ENCODE data around the gene CALR.
A peak's percentile ranks its signal among the peaks of the same experiment; 100 is the strongest.
"Not testable (repeated sequence)": the region's sequence is repeated elsewhere in the genome, so short reads cannot be mapped to it uniquely, and the experiment has no call there.

CALR gene

GRCh38 chr19:12953799-12954611, 15.6 kb downstream of the CALR start:
- no peak for DNase-seq

DNA sequence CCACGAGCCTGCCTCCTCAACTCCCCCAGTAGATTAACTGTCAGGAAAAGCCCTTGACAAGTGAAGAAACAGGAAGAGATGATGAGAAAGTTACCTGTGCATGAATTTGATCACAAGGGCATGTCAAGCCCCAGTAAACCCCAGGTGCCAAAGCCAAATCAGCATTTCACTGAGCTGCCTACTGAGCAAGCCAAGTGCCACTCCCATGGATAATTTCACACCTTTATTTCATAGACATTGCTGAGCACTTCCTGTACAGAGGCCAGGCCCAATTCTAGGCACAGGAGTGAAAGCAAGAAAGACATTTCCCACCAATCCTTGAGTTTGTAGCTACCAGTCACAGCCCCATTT, 16.2 kb downstream of the CALR start:
- DNase-seq: no peak

GRCh38 chr19:12955575-12955974, 17.2 kb downstream of the CALR start:
- not testable (repeated sequence) for DNase-seq

DNA sequence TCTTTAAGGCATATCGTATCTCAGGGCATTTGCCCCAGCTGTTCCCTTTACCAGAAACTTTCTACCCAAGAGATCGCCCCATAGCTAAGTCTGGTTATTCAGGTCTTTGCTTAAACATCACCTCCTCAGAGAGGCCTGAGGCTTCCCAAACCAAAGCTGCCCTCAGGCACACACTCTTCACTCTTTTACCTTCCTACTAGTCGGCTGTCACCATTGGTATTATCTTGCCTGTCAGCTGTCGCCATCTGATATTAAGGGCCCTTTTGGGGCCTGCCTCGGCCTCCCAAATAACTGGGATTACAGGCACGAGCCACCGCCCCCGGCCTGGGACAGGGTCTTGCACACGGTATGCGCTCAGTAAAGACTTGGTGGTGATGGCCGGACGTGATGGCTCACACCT, 17.6 kb downstream of the CALR start:
- DNase-seq: no peak

DNA sequence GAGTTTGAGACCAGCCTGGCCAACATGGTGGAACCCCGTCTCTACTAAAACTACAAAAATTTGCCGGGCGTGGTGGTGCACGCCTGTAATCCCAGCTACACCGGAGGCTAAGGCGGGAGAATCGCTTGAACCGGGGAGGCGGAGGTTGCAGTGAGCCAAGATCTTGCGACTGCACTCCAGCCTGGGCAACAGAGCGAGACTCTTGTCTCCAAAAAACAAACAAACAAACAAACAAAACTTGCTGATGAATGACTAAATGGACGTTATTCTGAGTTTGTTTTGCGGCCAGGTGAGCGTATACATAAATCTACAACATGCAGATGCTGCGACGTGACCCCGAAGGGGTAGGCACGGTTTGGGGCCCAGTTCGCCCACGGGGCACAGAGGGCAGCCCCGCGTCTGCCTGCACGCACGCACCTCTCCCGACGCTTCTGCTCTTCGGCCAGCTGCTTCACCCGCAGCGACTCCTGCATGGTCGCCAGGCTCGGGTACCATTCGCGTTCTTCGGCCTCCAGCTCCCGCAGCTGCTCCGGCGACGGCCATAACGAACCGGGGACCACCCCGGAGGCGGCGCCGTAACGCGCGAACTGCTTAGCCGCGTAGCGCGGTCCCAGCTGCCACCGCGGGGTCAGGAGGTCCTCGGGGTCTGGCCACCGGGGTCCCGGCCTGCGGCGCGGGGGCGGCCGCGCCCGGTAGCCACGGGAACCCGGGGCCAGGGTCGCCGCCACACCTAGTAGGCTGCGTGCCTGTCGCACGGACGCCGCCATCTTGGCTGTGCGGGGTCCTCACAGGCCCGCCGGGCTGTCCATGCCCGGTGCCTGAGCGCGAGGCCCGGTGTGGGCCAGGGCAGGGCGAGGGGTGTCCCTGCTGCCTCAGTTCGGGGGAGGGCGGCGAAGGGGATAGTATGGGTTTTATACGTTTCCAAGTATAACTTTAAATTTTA, 18.3 kb downstream of the CALR start, which contains the start of gene GADD45GIP1:
GADD45GIP1 (minus strand) TSS at position 778 of the 943 bp plus-strand sequence; CDS start at position 767, 11 bp downstream.
- DNase-seq: peak; percentile 42

- not testable (repeated sequence) for DNase-seq
Observed at GRCh38 chr19:12957389-12957952, 19.1 kb downstream of the CALR start.

DNA sequence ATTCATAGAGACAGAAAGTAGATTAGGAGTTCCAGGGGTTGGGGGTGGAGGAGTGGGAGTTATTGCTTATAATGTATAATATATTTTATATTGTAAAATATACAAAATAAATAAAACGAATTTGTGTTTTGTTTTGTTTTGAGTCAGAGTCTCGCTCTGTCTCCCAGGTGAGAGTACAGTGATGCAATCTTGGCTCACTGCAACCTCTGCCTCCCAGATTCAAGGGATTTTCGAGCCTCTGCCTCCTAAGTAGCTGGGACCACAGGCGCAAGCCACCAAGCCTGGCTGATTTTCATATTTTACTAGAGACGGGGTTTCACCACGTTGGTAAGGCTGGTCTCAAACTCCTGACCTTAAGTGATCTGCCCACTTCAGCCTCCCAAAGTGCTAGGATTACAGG, 21.1 kb downstream of the CALR start:
- DNase-seq: no peak

GRCh38 chr19:12965017-12965811, 26.8 kb downstream of the CALR start:
- peak; percentile 72 for DNase-seq

GRCh38 chr19:12965812-12966135, 27.4 kb downstream of the CALR start:
- DNase-seq: no peak

DNA sequence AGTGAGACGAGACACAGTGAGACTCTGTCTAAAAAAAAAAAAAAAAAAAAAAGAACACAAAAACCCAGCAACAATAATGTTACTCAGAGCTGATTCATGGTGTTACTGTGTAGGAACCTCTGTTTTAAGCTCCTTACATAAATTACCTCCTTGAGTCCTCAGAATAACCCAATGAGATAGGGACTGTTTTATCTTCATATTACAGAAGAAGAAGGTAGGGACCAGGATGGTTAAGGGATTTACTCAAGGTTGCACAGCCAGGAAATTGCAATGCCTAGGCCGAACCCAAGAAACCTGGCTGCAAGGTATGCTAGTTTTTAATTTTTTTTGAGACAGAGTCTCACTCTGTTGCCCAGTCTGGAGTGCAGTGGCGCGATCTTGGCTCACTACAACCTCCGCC, 29.5 kb downstream of the CALR start:
- no peak for DNase-seq

DNA sequence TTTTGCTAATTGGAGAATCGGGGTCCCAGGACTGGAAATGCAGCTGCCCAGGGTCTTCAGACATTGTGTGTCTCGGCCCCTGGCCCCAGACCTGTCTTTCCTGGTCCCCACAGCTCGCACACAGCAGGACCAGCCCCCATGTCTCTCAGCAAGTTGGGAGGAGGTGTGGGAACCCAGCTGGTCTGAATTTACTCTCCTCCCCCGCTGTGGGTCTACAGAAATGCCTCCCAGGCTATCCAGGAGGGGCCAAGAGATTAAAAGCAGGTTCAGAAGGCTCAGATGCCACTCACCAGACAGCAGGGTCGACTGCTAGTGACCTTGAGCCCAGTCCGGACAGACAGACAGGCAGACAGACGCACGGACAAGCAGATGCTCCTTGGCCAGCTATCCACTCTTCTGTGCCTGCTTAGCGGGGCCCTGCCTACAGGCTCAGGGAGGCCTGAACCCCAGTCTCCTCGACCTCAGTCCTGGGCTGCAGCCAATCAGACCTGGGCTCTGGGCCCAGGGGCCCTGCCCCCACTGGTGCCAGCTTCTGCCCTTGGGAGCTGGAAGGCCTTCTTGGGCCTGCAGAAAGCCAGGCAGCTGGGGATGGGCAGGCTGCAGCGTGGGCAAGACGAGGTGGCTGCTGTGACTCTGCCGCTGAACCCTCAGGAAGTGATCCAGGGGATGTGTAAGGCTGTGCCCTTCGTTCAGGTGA, 31.0 kb downstream of the CALR start, which contains the start of gene DAND5:
DAND5 (plus strand) TSS at position 285 of the 697 bp plus-strand sequence; CDS start at position 370, 85 bp downstream.
- DNase-seq: peak; percentile 31

DNA sequence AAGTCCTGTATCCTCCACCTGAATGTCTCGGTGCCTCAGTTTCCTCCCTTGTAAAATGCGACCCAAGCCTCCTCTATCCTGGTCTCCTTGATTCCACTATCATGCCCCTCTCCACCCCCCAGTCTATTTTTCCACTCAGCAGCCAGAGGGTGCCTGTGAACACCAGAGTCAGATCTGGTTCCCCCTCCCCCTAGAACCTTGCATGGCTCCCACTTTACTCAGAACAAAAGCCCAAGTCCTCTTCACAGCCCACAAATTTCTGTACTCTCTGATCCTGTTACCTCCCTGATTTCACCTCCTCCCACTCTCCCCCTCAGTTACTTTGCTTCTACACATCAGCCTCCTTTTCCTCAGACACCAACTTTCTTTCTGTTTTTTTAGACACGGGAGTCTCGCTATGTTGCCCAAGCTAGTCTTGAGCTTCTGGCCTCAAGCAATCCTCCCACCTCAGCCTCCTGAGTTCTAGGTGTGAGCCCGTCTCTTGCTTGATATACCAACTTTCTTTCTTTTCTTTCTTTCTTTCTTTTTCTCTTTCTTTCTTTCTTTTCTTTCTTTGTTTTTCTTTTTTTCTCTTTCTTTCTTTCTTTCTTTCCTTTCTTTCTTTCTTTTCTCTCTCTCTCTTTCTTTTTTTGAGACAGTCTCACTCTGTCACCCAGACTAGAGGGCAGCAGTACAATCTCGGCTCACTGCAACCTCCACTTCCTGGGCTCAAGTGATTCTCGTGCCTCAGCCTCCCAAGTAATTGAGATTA, 31.8 kb downstream of the CALR start:
- no peak for DNase-seq

DNA sequence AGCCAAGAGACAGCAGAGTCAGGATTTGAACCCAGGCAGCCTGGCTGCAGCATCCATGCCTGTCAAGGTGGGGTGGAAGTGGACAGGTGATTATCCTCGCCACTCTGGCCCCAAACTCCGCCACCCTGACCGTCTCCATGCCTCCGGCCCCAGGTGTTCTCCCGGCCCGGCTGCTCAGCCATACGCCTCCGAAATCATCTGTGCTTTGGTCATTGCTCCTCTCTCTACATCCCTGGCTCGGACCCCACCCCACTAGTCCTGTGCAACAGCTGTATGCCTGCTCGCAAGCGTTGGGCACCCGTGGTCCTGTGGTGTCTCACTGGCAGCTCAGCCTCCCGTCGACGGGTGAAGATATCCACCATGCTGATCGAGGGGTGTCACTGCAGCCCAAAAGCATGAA, 34.8 kb downstream of the CALR start:
- DNase-seq: no peak

DNA sequence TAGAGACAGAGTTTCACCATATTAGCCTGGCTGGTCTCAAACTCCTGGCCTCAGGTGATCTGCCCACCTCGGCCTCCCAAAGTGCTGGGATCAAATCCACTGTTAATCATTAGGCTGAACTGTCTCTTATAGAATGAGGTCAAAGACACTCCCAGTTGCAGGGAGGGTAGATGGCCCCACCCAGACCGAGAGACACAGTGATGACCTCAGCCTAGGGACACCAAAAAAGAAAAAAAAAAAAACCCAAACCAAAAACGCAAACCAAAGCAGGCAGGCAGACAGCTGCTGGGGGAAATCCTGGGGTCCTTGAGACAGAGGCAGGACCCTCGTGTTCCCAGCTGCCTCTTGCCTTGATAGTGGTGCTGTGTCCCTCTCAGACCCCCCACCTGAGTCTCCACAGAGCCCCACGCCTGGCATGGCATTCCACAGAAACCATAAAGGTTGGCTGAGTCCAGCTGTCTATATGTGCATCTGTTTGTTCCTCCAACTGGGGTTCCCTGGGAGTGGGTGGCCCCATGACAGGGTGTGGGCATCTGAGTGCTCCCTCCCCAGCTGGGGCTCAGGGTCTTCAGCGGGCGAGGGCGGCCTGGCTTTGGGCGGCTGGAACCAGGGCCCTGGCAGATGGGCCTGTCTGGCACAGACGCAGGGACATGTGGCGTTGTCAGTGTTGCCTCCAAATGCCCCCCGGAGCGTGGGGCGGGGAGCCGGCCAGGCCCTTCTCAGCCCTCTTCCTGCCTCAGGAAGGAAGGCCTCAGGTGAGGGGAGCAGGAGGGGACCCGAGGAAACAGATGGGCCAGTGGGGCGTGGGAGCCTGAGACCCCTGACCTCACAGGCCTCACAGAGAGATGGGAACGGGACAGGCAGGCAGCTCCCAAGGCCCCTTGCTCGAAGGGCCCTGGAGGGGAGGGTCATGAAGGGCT, 36.2 kb downstream of the CALR start:
- DNase-seq: peak; percentile 14

- DNase-seq: peak; percentile 18
Observed at GRCh38 chr19:12975221-12975741, 36.9 kb downstream of the CALR start.

DNA sequence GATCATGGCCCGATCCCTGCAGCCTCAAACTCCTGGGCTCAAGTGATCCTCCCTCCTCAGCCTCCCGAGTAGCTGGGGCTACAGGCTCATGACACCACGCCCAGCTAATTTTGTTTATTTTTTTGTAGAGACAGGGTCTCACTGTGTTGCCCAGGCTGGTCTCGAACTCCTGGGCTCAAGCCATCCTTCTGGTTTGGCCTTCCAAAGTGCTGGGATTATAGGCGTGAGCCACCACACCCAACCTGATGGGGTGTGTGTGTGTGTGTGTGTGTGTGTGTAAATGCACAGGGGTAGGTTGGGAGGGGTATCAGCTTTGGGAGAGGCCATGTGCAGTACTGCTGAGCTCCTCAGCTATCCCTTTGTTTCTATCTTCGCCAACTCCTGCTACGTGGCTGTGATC, 37.7 kb downstream of the CALR start:
- not testable (repeated sequence) for DNase-seq

DNA sequence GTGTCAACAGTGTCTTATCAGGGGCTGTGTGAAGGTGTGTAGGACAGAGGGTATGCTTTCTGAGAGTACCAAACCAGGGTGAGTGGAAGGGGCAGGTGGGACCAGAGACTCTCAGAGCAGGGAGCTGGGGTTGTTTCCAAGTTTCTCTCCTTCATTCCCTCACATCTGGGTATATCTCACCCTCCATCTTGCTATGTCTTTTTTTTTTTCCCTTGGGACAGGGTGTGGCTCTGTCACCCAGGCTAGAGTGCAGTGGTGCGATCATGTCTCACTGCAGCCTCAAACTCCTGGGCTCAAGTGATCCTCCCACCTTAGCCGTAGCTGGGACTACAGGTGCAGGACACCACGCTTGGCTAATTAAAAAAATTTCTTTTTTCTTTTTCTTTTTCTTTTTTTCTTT, 41.6 kb downstream of the CALR start:
- no peak for DNase-seq

GRCh38 chr19:12982648-12983047, 44.2 kb downstream of the CALR start:
- DNase-seq: no peak

- no peak for DNase-seq
Observed at GRCh38 chr19:12983091-12983490, 44.7 kb downstream of the CALR start.

Measured in NCI-H1092 (cell line).